ENCODE results near the gene CARMIL3.

Gene CARMIL3

GRCh38 chr14:24113801-24114531 lies 62.2 kb downstream of the CARMIL3 start:
- H4K91ac ChIP-seq (ENCODE audit: low read depth, low read length, poor library complexity), result peak overlapping the region; percentile 96
- peak overlapping the region; percentile 96 for H2BK5ac ChIP-seq (ENCODE audit: low read length)
- H3K9ac ChIP-seq (ENCODE audit: low read depth, low read length, poor library complexity), result peak overlapping the region; percentile 94
- H3K36me3 ChIP-seq (replicated peaks in 1 of 2; ENCODE audit: control insufficient read depth in 2 of 2, insufficient read depth in 2 of 2, low read length in 2 of 2), result peaks cover 6 to 31% of the 10 kb centered on the region in 2 donors
- no peak overlapping the region for H3K4ac ChIP-seq (ENCODE audit: low read length)
- H3K79me1 ChIP-seq (ENCODE audit: low read depth, low read length), result no peaks in the 10 kb centered on the region
- peak overlapping the region; percentile 96 for H2AFZ ChIP-seq (ENCODE audit: low read length)
- H3K14ac ChIP-seq (ENCODE audit: low read length), result peak overlapping the region; percentile 31
- peak overlapping the region; percentile 55 for H2BK15ac ChIP-seq (ENCODE audit: low read length)
- WGBS, 2 donors (ENCODE audit: extremely low coverage in 2 of 2, insufficient read length in 2 of 2, insufficient replicate concordance in 1 of 2), result no CpG with 5 or more reads among the region's 42 CpGs
- no peaks in the 10 kb centered on the region for H3K27me3 ChIP-seq (ENCODE audit: control insufficient read depth in 3 of 3, insufficient read depth in 3 of 3, low read depth in 1 of 3, low read length in 3 of 3)
- H2AK5ac ChIP-seq (ENCODE audit: low read depth, low read length), result peak overlapping the region; percentile 82
- peak overlapping the region; percentile 98 for H3K27ac ChIP-seq (replicated peaks; ENCODE audit: low read length)
- no peaks in the 10 kb centered on the region for H3K9me3 ChIP-seq (replicated peaks in 1 of 2; ENCODE audit: control insufficient read depth in 2 of 2, insufficient read depth in 1 of 2, low read depth in 1 of 2, low read length in 2 of 2)
- peaks cover 4 to 8% of the 10 kb centered on the region in 2 donors for H3K4me1 ChIP-seq (ENCODE audit: control insufficient read depth in 2 of 2, insufficient read depth in 1 of 2, low read depth in 1 of 2, low read length in 2 of 2)
- peak overlapping the region; percentile 75 to 85 for H3K4me3 ChIP-seq (ENCODE audit: low read length in 2 of 2)
- peak overlapping the region; percentile 98 for H3K23ac ChIP-seq (ENCODE audit: low read depth, low read length, poor library complexity)
- H4K8ac ChIP-seq (ENCODE audit: low read depth, low read length), result no peak overlapping the region
- peak overlapping the region; percentile 99 for H3K18ac ChIP-seq (ENCODE audit: low read length)
- peak; percentile 81 for DNase-seq (ENCODE audit: low spot score)
- peak overlapping the region; percentile 91 for H3K4me2 ChIP-seq (ENCODE audit: insufficient read depth, low read length, poor library complexity, severe bottlenecking)
- no peak overlapping the region for H2BK12ac ChIP-seq (ENCODE audit: low read length)
- H2BK120ac ChIP-seq (ENCODE audit: low read depth, low read length), result peak overlapping the region; percentile 19

DNA sequence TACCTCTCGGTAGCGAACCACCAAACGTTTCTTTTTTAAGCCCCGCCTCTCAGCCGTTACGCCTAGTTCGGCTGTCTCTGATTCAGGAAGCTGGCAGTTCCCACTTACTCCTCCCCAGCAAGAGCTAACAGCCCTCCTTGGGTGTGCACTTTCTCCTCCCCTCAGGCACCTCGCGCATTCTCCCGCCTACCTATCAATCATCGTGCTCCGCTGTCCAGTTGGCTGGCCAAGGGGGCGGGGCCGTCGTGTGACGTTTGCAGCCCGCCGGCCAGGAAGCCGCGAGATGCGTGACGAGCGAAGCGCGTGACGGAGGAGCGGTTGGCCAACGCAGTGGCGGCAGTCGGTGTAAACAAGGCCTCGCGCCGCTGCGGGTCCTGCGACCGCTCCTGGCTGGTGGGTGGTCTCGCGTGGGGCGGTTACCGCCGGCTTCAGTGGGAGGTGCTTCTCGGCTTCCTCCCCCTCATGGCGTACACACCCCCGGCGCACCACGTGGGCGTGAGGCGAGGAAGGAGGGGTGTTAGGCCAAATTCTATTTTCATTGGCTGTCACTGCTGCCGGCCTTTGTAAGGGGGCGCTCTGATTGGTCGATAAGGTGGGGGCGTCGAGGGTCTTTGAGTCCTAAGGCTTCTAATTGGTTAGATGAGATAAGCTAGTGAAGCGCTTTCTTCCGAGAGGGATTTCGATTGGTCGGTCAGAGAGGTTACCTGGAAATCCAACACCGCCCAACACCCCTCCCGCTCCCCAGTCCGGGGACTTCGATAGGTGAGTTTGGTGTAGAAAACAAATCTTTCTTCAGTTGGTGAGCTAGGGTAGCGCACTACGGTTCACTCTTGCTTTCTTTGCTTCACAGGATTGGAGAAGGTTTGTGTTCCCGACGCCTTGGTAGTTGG lies 63.0 kb downstream of the CARMIL3 start, which contains the start of the genes DCAF11 and NRL:
Gene DCAF11 (plus strand): TSS at position 246 of the 890 bp plus-strand sequence. CDS start 818 bp downstream, outside the sequence.
Gene NRL (minus strand): TSS at position 418 of the 890 bp plus-strand sequence. CDS start 32,101 bp downstream, outside the sequence.
- WGBS, 2 donors (ENCODE audit: extremely low coverage in 2 of 2, insufficient read length in 2 of 2, insufficient replicate concordance in 1 of 2), result no CpG with 5 or more reads among the region's 65 CpGs
- H3K4me3 ChIP-seq (ENCODE audit: low read length in 2 of 2), result peak within 1 kb of the TSS; percentile 75 to 88
- no peaks in the 10 kb centered on the region for H3K79me1 ChIP-seq (ENCODE audit: low read depth, low read length)
- peak within 1 kb of the TSS; percentile 82 for H2AK5ac ChIP-seq (ENCODE audit: low read depth, low read length)
- peak within 1 kb of the TSS; percentile 96 for H4K91ac ChIP-seq (ENCODE audit: low read depth, low read length, poor library complexity)
- H2BK15ac ChIP-seq (ENCODE audit: low read length), result peak within 1 kb of the TSS; percentile 87
- H3K36me3 ChIP-seq (replicated peaks in 1 of 2; ENCODE audit: control insufficient read depth in 2 of 2, insufficient read depth in 2 of 2, low read length in 2 of 2), result peaks cover 13 to 39% of the 10 kb centered on the region in 2 donors
- peak within 1 kb of the TSS; percentile 98 for H3K23ac ChIP-seq (ENCODE audit: low read depth, low read length, poor library complexity)
- H2BK120ac ChIP-seq (ENCODE audit: low read depth, low read length), result peak within 1 kb of the TSS; percentile 93
- H3K4ac ChIP-seq (ENCODE audit: low read length), result no peak within 1 kb of the TSS
- peak within 1 kb of the TSS; percentile 96 for H2AFZ ChIP-seq (ENCODE audit: low read length)
- H3K4me1 ChIP-seq (ENCODE audit: control insufficient read depth in 2 of 2, insufficient read depth in 1 of 2, low read depth in 1 of 2, low read length in 2 of 2), result peaks cover 4 to 8% of the 10 kb centered on the region in 2 donors
- peak; percentile 99 for DNase-seq (ENCODE audit: low spot score)
- peak within 1 kb of the TSS; percentile 94 for H3K9ac ChIP-seq (ENCODE audit: low read depth, low read length, poor library complexity)
- H3K18ac ChIP-seq (ENCODE audit: low read length), result peak within 1 kb of the TSS; percentile 100
- H3K27me3 ChIP-seq (ENCODE audit: control insufficient read depth in 3 of 3, insufficient read depth in 3 of 3, low read depth in 1 of 3, low read length in 3 of 3), result no peaks in the 10 kb centered on the region
- peak within 1 kb of the TSS; percentile 98 for H3K27ac ChIP-seq (replicated peaks; ENCODE audit: low read length)
- H2BK12ac ChIP-seq (ENCODE audit: low read length), result peak within 1 kb of the TSS; percentile 100
- H2BK5ac ChIP-seq (ENCODE audit: low read length), result peak within 1 kb of the TSS; percentile 96
- peak within 1 kb of the TSS; percentile 91 for H3K4me2 ChIP-seq (ENCODE audit: insufficient read depth, low read length, poor library complexity, severe bottlenecking)
- H3K14ac ChIP-seq (ENCODE audit: low read length), result peak within 1 kb of the TSS; percentile 97
- H3K9me3 ChIP-seq (replicated peaks in 1 of 2; ENCODE audit: control insufficient read depth in 2 of 2, insufficient read depth in 1 of 2, low read depth in 1 of 2, low read length in 2 of 2), result no peaks in the 10 kb centered on the region
- H4K8ac ChIP-seq (ENCODE audit: low read depth, low read length), result peak within 1 kb of the TSS; percentile 86

DNA sequence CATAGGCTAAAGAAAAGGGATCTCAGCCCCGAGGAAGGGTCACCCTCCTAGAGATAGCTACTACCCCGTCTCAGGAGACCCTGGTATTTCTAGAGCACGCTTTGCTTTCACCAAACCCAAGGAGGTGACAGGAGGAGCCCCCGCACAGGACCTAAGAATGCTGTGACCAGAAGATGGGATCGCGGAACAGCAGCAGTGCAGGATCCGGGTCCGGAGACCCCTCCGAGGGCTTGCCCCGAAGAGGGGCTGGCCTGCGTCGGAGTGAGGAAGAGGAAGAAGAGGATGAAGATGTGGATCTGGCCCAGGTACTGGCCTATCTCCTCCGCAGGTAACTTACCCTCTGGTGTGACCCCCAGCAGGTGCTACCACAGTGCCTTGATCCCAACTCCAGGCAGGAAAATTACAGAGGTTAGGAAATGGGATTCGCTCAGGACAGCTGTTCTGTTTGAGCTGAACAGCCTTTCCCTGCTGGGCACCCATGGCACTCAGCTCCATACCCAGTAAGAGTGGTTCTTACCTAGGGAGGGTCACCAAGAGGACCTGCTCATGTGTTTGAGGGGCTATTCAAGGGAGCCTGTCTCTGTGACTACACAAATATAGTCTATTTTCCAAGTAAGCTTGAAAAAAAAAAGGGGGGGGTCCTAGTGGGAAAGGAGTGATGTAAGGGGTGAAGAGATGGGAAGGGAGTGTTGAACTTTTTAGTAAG lies 63.8 kb downstream of the CARMIL3 start:
- H2BK12ac ChIP-seq (ENCODE audit: low read length), result no peak overlapping the region
- WGBS, 2 donors (ENCODE audit: extremely low coverage in 2 of 2, insufficient read length in 2 of 2, insufficient replicate concordance in 1 of 2), result no CpG with 5 or more reads among the region's 14 CpGs

More for the DNA sequence above, 63.8 kb downstream of the CARMIL3 start:
- no peak overlapping the region for H3K27ac ChIP-seq (replicated peaks; ENCODE audit: low read length)
- H2BK15ac ChIP-seq (ENCODE audit: low read length), result no peak overlapping the region
- no peak overlapping the region for H2BK5ac ChIP-seq (ENCODE audit: low read length)
- H3K23ac ChIP-seq (ENCODE audit: low read depth, low read length, poor library complexity), result no peak overlapping the region
- no peak overlapping the region for H3K9ac ChIP-seq (ENCODE audit: low read depth, low read length, poor library complexity)
- H2BK120ac ChIP-seq (ENCODE audit: low read depth, low read length), result no peak overlapping the region
- H3K4me3 ChIP-seq (ENCODE audit: low read length in 2 of 2), result peak overlapping the region; percentile 75 to 87
- no peak overlapping the region for H4K8ac ChIP-seq (ENCODE audit: low read depth, low read length)
- H3K4ac ChIP-seq (ENCODE audit: low read length), result no peak overlapping the region
- no peak for DNase-seq (ENCODE audit: low spot score)
- H2AFZ ChIP-seq (ENCODE audit: low read length), result peak overlapping the region; percentile 96
- H3K4me2 ChIP-seq (ENCODE audit: insufficient read depth, low read length, poor library complexity, severe bottlenecking), result peak overlapping the region; percentile 88
- no peaks in the 10 kb centered on the region for H3K9me3 ChIP-seq (replicated peaks in 1 of 2; ENCODE audit: control insufficient read depth in 2 of 2, insufficient read depth in 1 of 2, low read depth in 1 of 2, low read length in 2 of 2)
- H3K27me3 ChIP-seq (ENCODE audit: control insufficient read depth in 3 of 3, insufficient read depth in 3 of 3, low read depth in 1 of 3, low read length in 3 of 3), result no peaks in the 10 kb centered on the region
- no peak overlapping the region for H4K91ac ChIP-seq (ENCODE audit: low read depth, low read length, poor library complexity)
- H3K79me1 ChIP-seq (ENCODE audit: low read depth, low read length), result no peaks in the 10 kb centered on the region
- H3K18ac ChIP-seq (ENCODE audit: low read length), result no peak overlapping the region
- H3K14ac ChIP-seq (ENCODE audit: low read length), result no peak overlapping the region
- H2AK5ac ChIP-seq (ENCODE audit: low read depth, low read length), result no peak overlapping the region
- H3K36me3 ChIP-seq (replicated peaks in 1 of 2; ENCODE audit: control insufficient read depth in 2 of 2, insufficient read depth in 2 of 2, low read length in 2 of 2), result peaks cover 15 to 43% of the 10 kb centered on the region in 2 donors
- peaks cover 4 to 8% of the 10 kb centered on the region in 2 donors for H3K4me1 ChIP-seq (ENCODE audit: control insufficient read depth in 2 of 2, insufficient read depth in 1 of 2, low read depth in 1 of 2, low read length in 2 of 2)

Measured in neuronal stem cell (in vitro differentiated cells).